IMR-90 (cell line): Measurements from ENCODE around the gene PAX5. TPM values are rescaled to one million over a fixed set of nuclear protein-coding genes. Genes with fewer than 3 reads are reported as not detected.

Experiments
- ATAC-seq: fragments of 200-7000 bp; cut with Tn5 transposase; 2 replicates; pipeline ENCODE4 v1.9.1; 2020; ENCODE audit warnings: low read depth, mild to moderate bottlenecking, moderate library complexity
- BruUV-seq: library from RNA; stranded (reverse); fragments of 400-500 nt; replicated peaks from 2 replicates; lab custom pipeline; 2021; lab: Mats Ljungman, UMichigan
- CTCF ChIA-PET: fragments of 300-600 bp; formaldehyde crosslinking; extraction: SDS; loops from one replicate; lab custom pipeline; 2021; ENCODE audit warnings: antibody characterized with exemption; lab: Yijun Ruan, JAX
- POLR2A ChIA-PET: fragments of 300-600 bp; sonication (Branson Sonifier 250); formaldehyde crosslinking; loops from one replicate; lab custom pipeline; 2022; ENCODE audit warnings: antibody characterized with exemption; ENCODE audit not compliant: unreplicated experiment; lab: Charles Lee
- DNase-seq: peaks from one replicate; pipeline ENCODE4 v3.0.0; 2013
- H2AFZ ChIP-seq: replicated peaks from 2 replicates; pipeline ENCODE3; 2013; ENCODE audit warnings: low read length, mild to moderate bottlenecking; ENCODE audit not compliant: poor library complexity
- H2AK5ac ChIP-seq: 2 replicates; pipeline ENCODE4 v1.6.1; 2013; ENCODE audit warnings: low read depth, low read length, inconsistent platforms
- H2AK9ac ChIP-seq: replicated peaks from 2 replicates; pipeline ENCODE3; 2013; ENCODE audit warnings: mild to moderate bottlenecking, low read depth, low read length, moderate library complexity; ENCODE audit not compliant: poor library complexity
- H2BK120ac ChIP-seq: 2 replicates; pipeline ENCODE4 v1.6.1; 2013; ENCODE audit warnings: low read depth, low read length, inconsistent platforms
- H2BK15ac ChIP-seq: 3 replicates; pipeline ENCODE4 v1.6.1; 2013; ENCODE audit warnings: low read depth, low read length, inconsistent platforms
- H2BK20ac ChIP-seq: 2 replicates; pipeline ENCODE4 v1.6.1; 2013; ENCODE audit warnings: low read depth, mild to moderate bottlenecking, inconsistent platforms, low read length, moderate library complexity
- H2BK5ac ChIP-seq: 2 replicates; pipeline ENCODE4 v1.6.1; 2013; ENCODE audit warnings: mild to moderate bottlenecking, low read depth, low read length, inconsistent platforms; ENCODE audit not compliant: poor library complexity, severe bottlenecking
- H3K14ac ChIP-seq: replicated peaks from 2 replicates; pipeline ENCODE4 v1.6.1; 2013; ENCODE audit warnings: low read depth, low read length, inconsistent platforms
- H3K18ac ChIP-seq: 2 replicates; pipeline ENCODE4 v1.6.1; 2013; ENCODE audit warnings: low read depth, low read length, control low read depth
- H3K23ac ChIP-seq: 2 replicates; pipeline ENCODE4 v1.6.1; 2013; ENCODE audit warnings: low read depth, low read length, inconsistent platforms
- H3K27ac ChIP-seq: 2 replicates; pipeline ENCODE4 v1.5.1; 2013; ENCODE audit warnings: mild to moderate bottlenecking, control low read depth, low read length; ENCODE audit not compliant: insufficient read depth
- H3K27me3 ChIP-seq: 2 replicates; pipeline ENCODE4 v1.6.1; 2013; ENCODE audit warnings: low read length; ENCODE audit not compliant: control insufficient read depth, insufficient read depth
- H3K36me3 ChIP-seq: 2 replicates; pipeline ENCODE4 v1.6.1; 2013; ENCODE audit warnings: low read length, mixed read lengths; ENCODE audit not compliant: control insufficient read depth, insufficient read depth
- H3K4ac ChIP-seq: 2 replicates; pipeline ENCODE4 v1.6.1; 2013; ENCODE audit warnings: low read depth, low read length, inconsistent platforms
- H3K4me1 ChIP-seq: 2 replicates; pipeline ENCODE4 v1.6.1; 2013; ENCODE audit warnings: low read length, mixed read lengths; ENCODE audit not compliant: control insufficient read depth, insufficient read depth
- H3K4me2 ChIP-seq: 2 replicates; pipeline ENCODE4 v1.6.1; 2013; ENCODE audit warnings: low read depth, mild to moderate bottlenecking, control low read depth, low read length, moderate library complexity
- H3K4me3 ChIP-seq: 2 replicates; pipeline ENCODE4 v1.5.1; 2013; ENCODE audit warnings: low read depth, mild to moderate bottlenecking, control low read depth, low read length, moderate library complexity; ENCODE audit not compliant: insufficient read depth
- H3K56ac ChIP-seq: 2 replicates; pipeline ENCODE4 v1.6.1; 2013; ENCODE audit warnings: low read length, inconsistent platforms; ENCODE audit not compliant: insufficient read depth; ENCODE audit errors: extremely low read depth
- H3K79me1 ChIP-seq, 2 experiments: 2 replicates each; pipeline ENCODE4 v1.6.1; 2013; ENCODE audit warnings: low read length in 2 of 2, inconsistent platforms in 1 of 2, low read depth in 1 of 2
- H3K9ac ChIP-seq: 2 replicates; pipeline ENCODE4 v1.6.1; 2013; ENCODE audit warnings: low read depth, low read length, control low read depth
- H3K9me1 ChIP-seq: 2 replicates; pipeline ENCODE4 v1.6.1; 2013; ENCODE audit warnings: low read length, inconsistent platforms; ENCODE audit not compliant: insufficient read depth
- H3K9me3 ChIP-seq: 2 replicates; pipeline ENCODE4 v1.6.1; 2013; ENCODE audit warnings: low read length; ENCODE audit not compliant: control insufficient read depth, insufficient read depth
- H4K20me1 ChIP-seq: 2 replicates; pipeline ENCODE4 v1.6.1; 2013; ENCODE audit warnings: low read length, inconsistent platforms; ENCODE audit not compliant: insufficient read depth
- H4K5ac ChIP-seq: 2 replicates; pipeline ENCODE4 v1.6.1; 2013; ENCODE audit warnings: mild to moderate bottlenecking, low read depth, low read length, control low read depth
- H4K8ac ChIP-seq, 2 experiments: 2 replicates each; pipeline ENCODE4 v1.6.1; 2013; ENCODE audit warnings: low read depth in 2 of 2, low read length in 2 of 2, control low read depth in 1 of 2, inconsistent platforms in 1 of 2
- H4K91ac ChIP-seq: 2 replicates; pipeline ENCODE4 v1.6.1; 2013; ENCODE audit warnings: low read depth, low read length, inconsistent platforms; ENCODE audit not compliant: insufficient read depth
- CEBPB ChIP-seq: IDR thresholded peaks from 2 replicates; pipeline ENCODE4 v1.6.1; 2012; ENCODE audit warnings: low read depth, low read length, improper control_type of control experiment
- MAFK ChIP-seq: IDR thresholded peaks from 2 replicates; pipeline ENCODE4 v1.6.1; 2012; ENCODE audit warnings: low read depth, low read length, improper control_type of control experiment
- MAZ ChIP-seq: IDR thresholded peaks from 2 replicates; pipeline ENCODE4 v1.6.1; 2012; ENCODE audit warnings: low read depth, mild to moderate bottlenecking, low read length, improper control_type of control experiment, moderate library complexity, borderline replicate concordance
- NFE2L2 ChIP-seq: fragments of 150-350 bp; IDR thresholded peaks from 2 replicates; pipeline ENCODE4 v1.6.1; 2016; ENCODE audit warnings: low read depth, mild to moderate bottlenecking, low read length
- POLR2A ChIP-seq: IDR thresholded peaks from 2 replicates; pipeline ENCODE4 v1.6.1; 2012; ENCODE audit warnings: mild to moderate bottlenecking, low read depth, low read length
- RAD21 ChIP-seq: IDR thresholded peaks from 2 replicates; pipeline ENCODE4 v1.6.1; 2012; ENCODE audit warnings: low read length, improper control_type of control experiment
- RCOR1 ChIP-seq: IDR thresholded peaks from 2 replicates; pipeline ENCODE4 v1.6.1; 2012; ENCODE audit warnings: mild to moderate bottlenecking, low read length, improper control_type of control experiment; ENCODE audit not compliant: insufficient replicate concordance
- RFX5 ChIP-seq: IDR thresholded peaks from 2 replicates; pipeline ENCODE4 v1.8.0; 2012; ENCODE audit warnings: low read depth, mild to moderate bottlenecking, low read length, moderate library complexity
- WGBS, 2 experiments: methylation state at CpG; one replicate each; pipeline versions ENCODE4 v1.1.5 to v1.1.7; 2013; ENCODE audit warnings: missing lambda C conversion rate in 2 of 2; ENCODE audit not compliant: insufficient read length in 1 of 2; ENCODE audit errors: extremely low coverage in 2 of 2; 5-methylcytosine and 5-hydroxymethylcytosine counted together
- dilution Hi-C: fragments of 300-500 bp; cut with HindIII; formaldehyde crosslinking; loops from one replicate; pipeline ENCODE4 v1.14.3; 2018; ENCODE audit warnings: low sequenced_read_pairs; ENCODE audit not compliant: unreplicated experiment
- in situ Hi-C: fragments of 300-500 bp; cut with MboI; formaldehyde crosslinking; loops from 3 replicates; pipeline ENCODE4 v1.14.3; 2019; ENCODE audit warnings: low sequenced_read_pairs, inconsistent platforms, mixed read lengths
- intact Hi-C: fragments of 100-400 bp; cut with micrococcal nuclease; formaldehyde crosslinking; loops from 2 replicates; pipeline ENCODE4 v1.10.0; 2022
- polyA plus RNA-seq, 3 experiments: library from polyadenylated mRNA; depleted of rRNA; stranded (reverse); fragments of >200 nt; gene quantifications; 2 replicates each; pipeline ENCODE4 v1.2.3, GENCODE V29; 2012; ENCODE audit warnings: low replicate concordance in 1 of 3
- total RNA-seq: library from RNA; depleted of rRNA; stranded (reverse); fragments of >200 nt; gene quantifications from 2 replicates; pipeline ENCODE4 v1.2.3, GENCODE V29; 2012
- TF ChIP-seq, protein P1 (sequence below): conservative IDR thresholded peaks from 2 replicates; pipeline ENCODE4 v1.5.1; 2012; ENCODE audit warnings: mild to moderate bottlenecking, low read depth, low read length, improper control_type of control experiment
- TF ChIP-seq, protein P2 (sequence below): fragments of 150-350 bp; IDR thresholded peaks from 2 replicates; pipeline ENCODE4 v1.6.1; 2016; ENCODE audit warnings: low read depth, mild to moderate bottlenecking, low read length, moderate library complexity, borderline replicate concordance
- TF ChIP-seq, protein P3 (sequence below): fragments of 150-350 bp; IDR thresholded peaks from 2 replicates; pipeline ENCODE4 v1.6.1; 2017; ENCODE audit warnings: mild to moderate bottlenecking, antibody characterized with exemption, low read length, low read depth

PAX5 gene
- total and polyA plus RNA-seq, 2 of the 4 experiments (the other 2 are of a cell fraction), result not detected

GRCh38 chr9:36843964-36844363, 190.1 kb downstream of the PAX5 start:
- Histone ChIP-seq H2BK5ac (no peak overlapping the region), H2AFZ (no peak overlapping the region), H3K4me2 (no peak overlapping the region), H2AK5ac (no peak overlapping the region), H3K79me1 (no peaks in the 10 kb centered on the region), H3K56ac (no peak overlapping the region), H4K5ac (no peak overlapping the region), H3K23ac (no peak overlapping the region), H3K27ac (no peak overlapping the region), H3K14ac (no peak overlapping the region), H3K4me3 (no peak overlapping the region), H4K91ac (no peak overlapping the region), H4K20me1 (no peaks in the 10 kb centered on the region), H2AK9ac (no peak overlapping the region), H2BK15ac (no peak overlapping the region), H3K9me3 (no peaks in the 10 kb centered on the region), H2BK120ac (no peak overlapping the region), H3K4ac (no peak overlapping the region), H2BK20ac (no peak overlapping the region), H3K9ac (no peak overlapping the region), H3K9me1 (peaks cover 3% of the 10 kb centered on the region; the same call in 1 of the 2 replicates), H3K18ac (no peak overlapping the region), H4K8ac (no peak overlapping the region), H3K36me3 (no peaks in the 10 kb centered on the region), H3K27me3 (peaks cover 58% of the 10 kb centered on the region), H3K4me1 (no peaks in the 10 kb centered on the region)
- in situ Hi-C loops, result no loop called here
- intact Hi-C loops, result no loop called here
- dilution Hi-C loops, result no loop called here
- no CpG with 5 or more reads among the region's 1 CpG for WGBS, 2 experiments
- POLR2A ChIA-PET, result no interaction called here
- TF ChIP-seq POLR2A (no peak), NFE2L2 (no peak), CEBPB (no peak), RFX5 (no peak), RAD21 (no peak), RCOR1 (no peak), MAZ (no peak), MAFK (no peak)
- TF ChIP-seq, protein P1, sequence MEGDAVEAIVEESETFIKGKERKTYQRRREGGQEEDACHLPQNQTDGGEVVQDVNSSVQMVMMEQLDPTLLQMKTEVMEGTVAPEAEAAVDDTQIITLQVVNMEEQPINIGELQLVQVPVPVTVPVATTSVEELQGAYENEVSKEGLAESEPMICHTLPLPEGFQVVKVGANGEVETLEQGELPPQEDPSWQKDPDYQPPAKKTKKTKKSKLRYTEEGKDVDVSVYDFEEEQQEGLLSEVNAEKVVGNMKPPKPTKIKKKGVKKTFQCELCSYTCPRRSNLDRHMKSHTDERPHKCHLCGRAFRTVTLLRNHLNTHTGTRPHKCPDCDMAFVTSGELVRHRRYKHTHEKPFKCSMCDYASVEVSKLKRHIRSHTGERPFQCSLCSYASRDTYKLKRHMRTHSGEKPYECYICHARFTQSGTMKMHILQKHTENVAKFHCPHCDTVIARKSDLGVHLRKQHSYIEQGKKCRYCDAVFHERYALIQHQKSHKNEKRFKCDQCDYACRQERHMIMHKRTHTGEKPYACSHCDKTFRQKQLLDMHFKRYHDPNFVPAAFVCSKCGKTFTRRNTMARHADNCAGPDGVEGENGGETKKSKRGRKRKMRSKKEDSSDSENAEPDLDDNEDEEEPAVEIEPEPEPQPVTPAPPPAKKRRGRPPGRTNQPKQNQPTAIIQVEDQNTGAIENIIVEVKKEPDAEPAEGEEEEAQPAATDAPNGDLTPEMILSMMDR, result no peak
- TF ChIP-seq, protein P2, sequence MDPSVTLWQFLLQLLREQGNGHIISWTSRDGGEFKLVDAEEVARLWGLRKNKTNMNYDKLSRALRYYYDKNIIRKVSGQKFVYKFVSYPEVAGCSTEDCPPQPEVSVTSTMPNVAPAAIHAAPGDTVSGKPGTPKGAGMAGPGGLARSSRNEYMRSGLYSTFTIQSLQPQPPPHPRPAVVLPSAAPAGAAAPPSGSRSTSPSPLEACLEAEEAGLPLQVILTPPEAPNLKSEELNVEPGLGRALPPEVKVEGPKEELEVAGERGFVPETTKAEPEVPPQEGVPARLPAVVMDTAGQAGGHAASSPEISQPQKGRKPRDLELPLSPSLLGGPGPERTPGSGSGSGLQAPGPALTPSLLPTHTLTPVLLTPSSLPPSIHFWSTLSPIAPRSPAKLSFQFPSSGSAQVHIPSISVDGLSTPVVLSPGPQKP, result no peak
- TF ChIP-seq, protein P3, sequence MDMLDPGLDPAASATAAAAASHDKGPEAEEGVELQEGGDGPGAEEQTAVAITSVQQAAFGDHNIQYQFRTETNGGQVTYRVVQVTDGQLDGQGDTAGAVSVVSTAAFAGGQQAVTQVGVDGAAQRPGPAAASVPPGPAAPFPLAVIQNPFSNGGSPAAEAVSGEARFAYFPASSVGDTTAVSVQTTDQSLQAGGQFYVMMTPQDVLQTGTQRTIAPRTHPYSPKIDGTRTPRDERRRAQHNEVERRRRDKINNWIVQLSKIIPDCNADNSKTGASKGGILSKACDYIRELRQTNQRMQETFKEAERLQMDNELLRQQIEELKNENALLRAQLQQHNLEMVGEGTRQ, result no peak
- CTCF ChIA-PET, result no interaction called here
- DNase-seq (no peak), ATAC-seq (no peak)
- no TSS peak for BruUV-seq
